ENCODE data around the gene TRIM69.

TRIM69 gene

DNA sequence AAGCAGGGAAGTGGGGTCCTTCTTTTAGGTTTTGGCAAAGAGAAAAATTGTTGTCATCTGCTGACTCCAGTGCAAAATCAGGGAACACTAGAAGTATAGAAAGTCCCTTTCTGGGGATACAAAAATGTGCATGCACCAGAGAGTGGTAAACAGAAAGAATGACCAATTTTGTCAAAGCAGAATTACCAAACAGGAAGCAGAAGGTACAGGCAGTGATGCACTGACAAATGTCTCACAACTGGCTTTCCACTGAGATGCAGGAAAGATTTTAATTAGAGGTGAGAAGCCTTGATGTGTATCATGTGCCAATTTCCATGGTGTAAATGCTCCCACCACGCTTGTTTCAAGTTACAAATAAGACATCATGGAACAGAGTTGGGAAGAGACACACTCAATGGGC lies 66.0 kb downstream of the TRIM69 start:
- DNase-seq (ENCODE audit: low spot score): no peak
- CTCF ChIA-PET: no interaction called here
- TF ChIP-seq, protein P1, sequence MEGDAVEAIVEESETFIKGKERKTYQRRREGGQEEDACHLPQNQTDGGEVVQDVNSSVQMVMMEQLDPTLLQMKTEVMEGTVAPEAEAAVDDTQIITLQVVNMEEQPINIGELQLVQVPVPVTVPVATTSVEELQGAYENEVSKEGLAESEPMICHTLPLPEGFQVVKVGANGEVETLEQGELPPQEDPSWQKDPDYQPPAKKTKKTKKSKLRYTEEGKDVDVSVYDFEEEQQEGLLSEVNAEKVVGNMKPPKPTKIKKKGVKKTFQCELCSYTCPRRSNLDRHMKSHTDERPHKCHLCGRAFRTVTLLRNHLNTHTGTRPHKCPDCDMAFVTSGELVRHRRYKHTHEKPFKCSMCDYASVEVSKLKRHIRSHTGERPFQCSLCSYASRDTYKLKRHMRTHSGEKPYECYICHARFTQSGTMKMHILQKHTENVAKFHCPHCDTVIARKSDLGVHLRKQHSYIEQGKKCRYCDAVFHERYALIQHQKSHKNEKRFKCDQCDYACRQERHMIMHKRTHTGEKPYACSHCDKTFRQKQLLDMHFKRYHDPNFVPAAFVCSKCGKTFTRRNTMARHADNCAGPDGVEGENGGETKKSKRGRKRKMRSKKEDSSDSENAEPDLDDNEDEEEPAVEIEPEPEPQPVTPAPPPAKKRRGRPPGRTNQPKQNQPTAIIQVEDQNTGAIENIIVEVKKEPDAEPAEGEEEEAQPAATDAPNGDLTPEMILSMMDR (conservative IDR thresholded peaks at IDR 0.05; ENCODE audit: low read depth): no peak
- POLR2A ChIA-PET (ENCODE audit: low non-redundant PET): no interaction called here
- no peak overlapping the region for H3K27ac ChIP-seq

DNA sequence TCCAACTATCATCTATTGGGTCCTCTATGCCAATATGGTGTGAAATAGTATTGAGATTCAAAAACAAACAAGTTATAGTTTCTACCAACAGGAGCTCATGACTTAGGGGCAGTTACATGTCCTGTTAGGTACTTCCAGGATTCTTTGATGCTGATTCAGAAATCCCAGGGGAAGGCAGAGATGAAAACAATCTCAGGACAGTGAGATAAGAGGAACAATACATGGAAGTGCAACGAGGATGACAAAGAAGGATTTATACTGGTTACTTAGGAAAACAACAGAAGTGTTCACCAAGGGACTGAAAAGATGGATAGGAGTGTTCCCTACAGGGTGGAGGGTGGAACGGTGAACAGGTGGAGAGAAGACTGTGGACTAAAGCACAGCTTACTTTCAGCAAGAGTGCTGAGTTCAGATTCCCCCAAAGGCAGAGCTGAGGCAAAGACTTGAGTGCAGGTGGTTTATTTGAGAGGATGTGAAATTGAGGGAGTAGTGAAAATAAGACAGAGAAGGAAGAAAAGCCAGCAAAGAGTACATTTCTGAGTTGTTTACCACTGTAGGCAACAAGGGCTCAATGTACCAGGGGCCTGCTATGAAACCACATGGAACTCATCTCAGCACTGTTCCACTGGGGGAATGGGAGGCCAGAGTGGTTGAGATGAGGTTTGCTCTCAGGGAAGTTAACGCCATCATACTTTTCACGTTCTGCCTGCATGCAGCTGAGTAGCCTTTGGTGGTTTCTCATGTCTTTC lies 68.1 kb downstream of the TRIM69 start:
- POLR2A ChIA-PET (ENCODE audit: low non-redundant PET): no interaction called here
- CTCF ChIA-PET: no interaction called here
- H3K27ac ChIP-seq: no peak overlapping the region
- TF ChIP-seq, protein P1 (conservative IDR thresholded peaks at IDR 0.05; ENCODE audit: low read depth): no peak
- DNase-seq (ENCODE audit: low spot score): no peak

DNA sequence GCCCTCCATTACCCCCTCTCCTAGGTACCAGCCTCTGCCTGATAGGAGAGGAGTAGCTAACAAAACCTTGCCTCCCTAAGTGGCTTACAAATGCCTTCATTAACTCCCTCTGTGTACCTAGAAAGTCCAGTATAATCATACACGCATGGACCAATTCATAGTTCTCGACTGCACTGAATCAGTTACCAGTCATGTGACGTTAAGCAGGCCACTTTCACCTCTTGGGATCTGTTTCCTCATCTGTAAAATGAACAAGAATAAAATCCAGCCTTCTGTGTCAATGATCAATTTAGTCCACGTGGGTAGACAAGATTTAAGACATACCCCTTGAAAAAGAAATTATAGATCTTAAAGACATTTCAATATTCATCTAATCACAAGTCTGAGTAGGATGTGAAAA lies 72.2 kb downstream of the TRIM69 start:
- no peak overlapping the region for H3K27ac ChIP-seq
- ChIA-PET POLR2A (ENCODE audit: low non-redundant PET) (no interaction called here), CTCF (no interaction called here)
- no peak for DNase-seq (ENCODE audit: low spot score)
- TF ChIP-seq, protein P1 (conservative IDR thresholded peaks at IDR 0.05; ENCODE audit: low read depth): no peak

DNA sequence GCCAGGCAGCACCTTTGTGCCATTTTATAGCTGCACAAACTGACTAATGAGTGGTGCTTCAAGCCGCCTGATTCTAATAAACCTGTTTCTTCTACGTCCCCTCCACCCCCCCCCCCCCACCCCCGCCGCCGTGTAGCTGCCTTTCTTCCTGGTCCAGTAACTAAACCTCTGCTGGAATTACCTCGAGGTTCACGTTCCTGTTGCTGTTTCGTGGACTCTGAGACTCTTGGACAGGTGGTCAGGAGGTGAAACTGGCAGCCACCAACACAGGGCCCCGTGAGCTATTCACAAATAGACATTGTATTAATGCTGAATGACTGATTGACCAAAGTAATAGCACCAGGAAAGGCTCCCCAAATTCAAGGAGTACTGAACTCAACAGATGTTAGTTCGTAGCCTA lies 73.9 kb downstream of the TRIM69 start:
- no peak overlapping the region for H3K27ac ChIP-seq
- DNase-seq (ENCODE audit: low spot score): no peak
- ChIA-PET POLR2A (ENCODE audit: low non-redundant PET) (no interaction called here), CTCF (no interaction called here)
- TF ChIP-seq, protein P1 (conservative IDR thresholded peaks at IDR 0.05; ENCODE audit: low read depth): no peak

DNA sequence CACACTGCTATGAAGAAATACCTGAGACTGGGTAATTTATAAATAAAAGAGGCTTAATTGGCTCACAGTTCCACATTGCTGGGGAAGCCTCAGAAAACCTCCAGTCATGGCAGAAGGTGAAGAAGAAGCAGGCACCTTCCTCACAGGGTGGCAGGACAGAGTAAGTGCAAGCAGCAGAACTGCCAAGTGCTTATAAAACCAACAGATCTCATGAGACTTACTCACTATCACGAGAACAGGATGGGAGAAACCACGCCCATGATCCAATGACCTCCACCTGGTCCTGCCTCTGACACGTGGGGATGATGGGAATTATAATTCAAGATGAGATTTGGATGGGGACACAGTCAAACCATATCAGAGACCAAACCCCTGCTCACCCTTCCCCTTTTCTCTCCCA lies 75.0 kb downstream of the TRIM69 start:
- ChIA-PET POLR2A (ENCODE audit: low non-redundant PET) (no interaction called here), CTCF (interaction anchor here (0.6 kb wide), 1 partner anchor 536 kb away, joined by 3 read pairs; no protein-coding TSS in a partner anchor)
- DNase-seq (ENCODE audit: low spot score): no peak
- H3K27ac ChIP-seq: no peak overlapping the region
- TF ChIP-seq, protein P1 (conservative IDR thresholded peaks at IDR 0.05; ENCODE audit: low read depth): no peak

DNA sequence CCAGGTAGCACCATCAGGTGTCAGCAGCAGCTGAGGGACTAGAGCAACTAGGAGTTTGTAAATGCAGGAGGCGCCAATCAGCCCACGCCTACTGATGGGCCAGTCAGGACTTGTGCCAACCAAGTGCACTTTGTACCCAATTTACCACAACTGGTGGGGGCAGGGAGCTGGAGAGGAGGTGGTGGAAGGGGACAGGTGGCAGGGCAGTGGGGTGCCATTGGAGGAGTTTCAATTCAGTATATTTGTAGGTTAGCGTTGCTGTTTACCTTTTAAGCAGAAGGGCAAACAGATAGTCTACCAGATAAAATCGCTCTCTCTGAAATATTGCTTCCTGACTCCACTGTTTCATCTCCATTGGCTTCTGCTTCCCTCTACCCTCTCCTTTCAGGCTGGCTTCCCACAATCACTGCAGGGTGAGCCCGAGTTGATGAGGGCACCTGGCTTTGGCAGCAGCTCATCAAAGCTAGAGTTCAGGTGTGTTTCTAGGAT lies 75.7 kb downstream of the TRIM69 start:
- POLR2A ChIA-PET (ENCODE audit: low non-redundant PET): no interaction called here
- CTCF ChIA-PET: interaction anchor here (0.6 kb wide), 1 partner anchor 537 kb away, joined by 3 read pairs; no protein-coding TSS in a partner anchor
- no peak overlapping the region for H3K27ac ChIP-seq
- TF ChIP-seq, protein P1 (conservative IDR thresholded peaks at IDR 0.05; ENCODE audit: low read depth): no peak
- no peak for DNase-seq (ENCODE audit: low spot score)

Data from RWPE1 (cell line).